Heart right ventricle (tissue), 16 donors: Measurements from ENCODE around the gene FAXDC2. TPM values are rescaled to one million over a fixed set of nuclear protein-coding genes. Genes with fewer than 3 reads are reported as not detected.
"Not testable (repeated sequence)": the region's sequence is repeated elsewhere in the genome, so short reads cannot be mapped to it uniquely, and the experiment has no call there.

ENCODE experiments used
- ATAC-seq, 8 donors: fragments of 200-7000 bp; cut with Tn5 transposase; one replicate each; pipeline ENCODE4 v1.9.1; 2020; ENCODE audit warnings: mild to moderate bottlenecking in 8 of 8, moderate library complexity in 8 of 8, moderate number of reproducible peaks in 1 of 8
- DNase-seq, 2 donors: peaks; one replicate each; pipeline ENCODE4 v3.0.0-alpha.2; 2020
- H3K27ac ChIP-seq, 10 donors: fragments of 200-600 bp; sonication (generic) in 2 of 10; one replicate each; pipeline versions ENCODE4 v1.5.0 to v1.8.0; 2020 to 2022; ENCODE audit warnings: mild to moderate bottlenecking in 3 of 10
- H3K27me3 ChIP-seq, 7 donors: fragments of 200-600 bp; one replicate each; pipeline ENCODE4 v1.8.0; 2021 to 2022; ENCODE audit warnings: mild to moderate bottlenecking in 2 of 7
- H3K36me3 ChIP-seq, 9 donors: fragments of 200-600 bp; sonication (generic) in 1 of 9; one replicate each; pipeline versions ENCODE4 v1.5.0 to v1.8.0; 2020 to 2022; ENCODE audit warnings: mild to moderate bottlenecking in 2 of 9
- H3K4me1 ChIP-seq, 9 donors: fragments of 200-600 bp; sonication (generic) in 1 of 9; one replicate each; pipeline versions ENCODE4 v1.5.0 to v1.8.0; 2020 to 2022; ENCODE audit warnings: mild to moderate bottlenecking in 4 of 9
- H3K4me3 ChIP-seq, 10 donors: fragments of 200-600 bp; sonication (generic) in 2 of 10; one replicate each; pipeline versions ENCODE4 v1.5.0 to v1.8.0; 2020 to 2022; ENCODE audit warnings: mild to moderate bottlenecking in 7 of 10, moderate library complexity in 2 of 10
- H3K9me3 ChIP-seq, 11 donors: fragments of 200-600 bp in 10 of 11; sonication (generic) in 2 of 11; one replicate each; pipeline versions ENCODE4 v1.5.0 to v1.8.0; 2013 to 2022; ENCODE audit warnings: mild to moderate bottlenecking in 2 of 11, control low read depth in 1 of 11, moderate library complexity in 1 of 11
- CTCF ChIP-seq, 9 donors: fragments of 200-600 bp; sonication (generic) in 2 of 9; IDR thresholded peaks; one replicate each; pipeline versions ENCODE4 v1.5.0 to v1.8.0; 2021 to 2022; ENCODE audit warnings: antibody characterized with exemption in 9 of 9, mild to moderate bottlenecking in 5 of 9, moderate library complexity in 1 of 9
- WGBS, 2 donors: extraction: QIAGEN DNeasy Blood & Tissue Kit; methylation state at CpG; one replicate each; pipeline ENCODE4 v1.1.7; 2013; ENCODE audit warnings: inconsistent platforms in 1 of 2; 5-methylcytosine and 5-hydroxymethylcytosine counted together
- intact Hi-C, 10 donors: fragments of 100-400 bp; cut with DNase I; formaldehyde crosslinking; loops; one replicate each; pipeline versions ENCODE4 v1.11.1 to v1.14.2; 2022
- polyA plus RNA-seq, 2 donors: library from polyadenylated mRNA; stranded (reverse); fragments of 200-250 nt; gene quantifications; one replicate each; pipeline ENCODE4 v1.2.3, GENCODE V29; 2013
- total RNA-seq, 10 donors: library from RNA; stranded (reverse); fragmentation: NEBNext Ultra II Directional in 3 of 10; extraction: Animal tissue kit (Norgen Biotek cat#: 25700) in 3 of 10; gene quantifications; one replicate each; pipeline versions ENCODE4 v1.2.1 to v1.2.4, GENCODE V29; 2021 to 2023
- donor health status: Arrhythmogenic right ventricular cardiomyopathy.
- donor health status: ischemic (EF 13 %, LVEDD 7.1; RV severe dilation, severe dysfunction).
- donor health status: healthy with polysubstance abuse.
- donor health status: DM: no; HTN: yes; CAD: no.
- donor health status: DM: no; HTN: no; CAD: no.
- donor health status: ischemic (EF 25% LVEDD 6.9; RV normal size, moderate dysfunction).
- donor health status: ischemic (EF 25% LVEDD 5.7; RV mildly dilated, moderate dysfunction).
- donor health status: healthy.
- donor health status: DM: yes; HTN: yes; CAD: no.
- donor health status: Ischemic cardiomyopathy.
- donor health status: ischemic (EF 35%, LVEDD 5.7; RV mildly dilated, moderate dysfunction).
- donor health status: nonischemic (EF 11% LVEDD 7.7; RV severe dilation, severe dysfunction).
- donor health status: DM: yes; HTN: yes; CAD: no.
- donor health status: PGD.
- donor health status: ischemic (EF 29% LVEDD 5.4; RV normal size, mild dysfunction).
- donor health status: nonischemic (EF 23%, LVEDD 6.1; RV moderate dilation, normal function).

FAXDC2 gene
- total and polyA plus RNA-seq, 12 donors, result 4.8 to 31.5 (median 20.9) TPM

GRCh38 chr5:154834053-154834452 lies 16.4 kb downstream of the FAXDC2 start:
- no peak for ATAC-seq
- WGBS, 2 donors, result 95 to 98% methylated on average over 1 of the region's 1 CpG
- no peak overlapping the region for H3K4me3 ChIP-seq
- H3K4me1 ChIP-seq, result peaks cover 9 to 28% (median 19%) of the 10 kb centered on the region in 9 donors
- peaks cover 0 to 86% (median 17%) of the 10 kb centered on the region in 9 donors for H3K36me3 ChIP-seq
- H3K27ac ChIP-seq, result peak overlapping the region in 4 of 10 donors; percentile 45 to 73 (median 60)
- H3K9me3 ChIP-seq, result no peaks in the 10 kb centered on the region
- TF ChIP-seq CTCF (IDR thresholded peaks at IDR 0.05), result no peak
- DNase-seq, result no peak
- H3K27me3 ChIP-seq, result no peaks in the 10 kb centered on the region
- intact Hi-C loops, result no loop called here

DNA sequence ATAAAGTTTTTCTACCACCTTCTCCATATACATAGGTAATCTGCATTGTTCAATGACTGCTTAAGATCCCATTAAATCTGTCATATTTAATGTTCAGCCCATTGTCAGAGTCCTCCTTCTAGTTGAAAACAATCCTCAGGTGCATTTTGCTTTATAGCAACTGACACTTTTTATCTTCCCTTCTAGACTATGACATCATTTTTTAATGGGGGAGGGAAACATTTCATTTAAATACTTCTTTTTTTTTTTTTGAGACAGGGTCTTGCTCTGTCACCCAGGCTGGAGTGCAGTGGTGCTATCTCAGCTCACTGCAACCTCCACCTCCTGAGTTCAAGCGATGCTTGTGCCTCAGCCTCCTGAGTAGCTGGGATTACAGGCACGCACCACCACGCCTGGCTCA lies 17.6 kb downstream of the FAXDC2 start:
- ATAC-seq, H3K4me3 ChIP-seq, DNase-seq, H3K9me3 ChIP-seq, intact Hi-C loops, H3K27me3 ChIP-seq, H3K27ac ChIP-seq: not testable (repeated sequence)
- peaks cover 0 to 87% (median 24%) of the 10 kb centered on the region in 9 donors for H3K36me3 ChIP-seq
- peaks cover 9 to 28% (median 19%) of the 10 kb centered on the region in 9 donors for H3K4me1 ChIP-seq
- whole genome bisulfite sequencing, 2 donors, result 98 to 99% methylated on average over 3 of the region's 3 CpGs

- H3K4me1 ChIP-seq, result peaks cover 9 to 28% (median 19%) of the 10 kb centered on the region in 9 donors
- no peak for DNase-seq
- H3K27ac ChIP-seq, result no peak overlapping the region
- intact Hi-C loops, result no loop called here
- no peak for TF ChIP-seq CTCF (IDR thresholded peaks at IDR 0.05)
- WGBS, 2 donors, result 90 to 94% methylated on average over 7 of the region's 7 CpGs
- no peaks in the 10 kb centered on the region for H3K9me3 ChIP-seq
- H3K36me3 ChIP-seq, result peaks cover 0 to 84% (median 27%) of the 10 kb centered on the region in 9 donors
- no peak overlapping the region for H3K4me3 ChIP-seq
- no peaks in the 10 kb centered on the region for H3K27me3 ChIP-seq
- ATAC-seq, result no peak
Observed at GRCh38 chr5:154831451-154831850, 19.0 kb downstream of the FAXDC2 start.

GRCh38 chr5:154830596-154830995 lies 19.8 kb downstream of the FAXDC2 start:
- no peaks in the 10 kb centered on the region for H3K9me3 ChIP-seq
- no peak for DNase-seq
- peaks cover 6 to 23% (median 13%) of the 10 kb centered on the region in 9 donors for H3K4me1 ChIP-seq
- H3K36me3 ChIP-seq, result peaks cover 0 to 89% (median 27%) of the 10 kb centered on the region in 9 donors
- no peak for ATAC-seq
- H3K27me3 ChIP-seq, result no peaks in the 10 kb centered on the region
- 91 to 93% methylated on average over 4 of the region's 4 CpGs for WGBS, 2 donors
- no peak overlapping the region for H3K4me3 ChIP-seq
- intact Hi-C loops, result no loop called here
- no peak for TF ChIP-seq CTCF (IDR thresholded peaks at IDR 0.05)
- H3K27ac ChIP-seq, result no peak overlapping the region

DNA sequence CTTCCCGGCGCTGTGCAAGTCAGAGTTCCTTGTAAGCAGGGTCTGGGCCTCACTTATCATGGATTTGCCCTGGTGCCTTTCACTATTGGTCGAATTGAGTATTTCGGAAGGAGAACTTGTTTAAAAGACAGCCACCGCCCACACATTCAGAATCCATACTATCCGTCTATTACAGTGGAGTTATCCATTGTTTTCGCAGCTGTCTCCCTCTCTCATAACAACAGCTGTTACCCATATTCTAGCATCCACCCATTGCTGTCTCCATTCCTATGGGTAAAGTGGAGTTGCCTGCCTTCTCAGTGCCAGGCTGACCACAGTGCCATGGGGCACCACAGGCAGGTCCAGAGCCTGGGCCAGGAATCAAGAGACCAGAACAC lies 20.2 kb downstream of the FAXDC2 start:
- H3K4me3 ChIP-seq, result no peak overlapping the region
- ATAC-seq (no peak), DNase-seq (no peak)
- no peak for TF ChIP-seq CTCF (IDR thresholded peaks at IDR 0.05)
- no peaks in the 10 kb centered on the region for H3K27me3 ChIP-seq
- peaks cover 0 to 93% (median 27%) of the 10 kb centered on the region in 9 donors for H3K36me3 ChIP-seq
- H3K4me1 ChIP-seq, result peaks cover 6 to 19% (median 9%) of the 10 kb centered on the region in 9 donors
- intact Hi-C loops, result no loop called here
- no peaks in the 10 kb centered on the region for H3K9me3 ChIP-seq
- 84 to 87% methylated on average over 7 of the region's 7 CpGs for WGBS, 2 donors
- H3K27ac ChIP-seq, result no peak overlapping the region
